Endodermal cell (in vitro differentiated cells): ENCODE data around the gene FBXL4. TPM values are rescaled to one million over a fixed set of nuclear protein-coding genes. Genes with fewer than 3 reads are reported as not detected.
A peak's percentile ranks its signal among the peaks of the same experiment; 100 is the strongest.

Source experiments
- DNase-seq: peaks from one replicate; pipeline ENCODE4 v3.0.0-alpha.2; 2017
- H3K27ac ChIP-seq: 2 replicates; pipeline ENCODE4 v1.5.1; 2013; ENCODE audit warnings: mild to moderate bottlenecking, low read depth, low read length, moderate library complexity
- H3K27me3 ChIP-seq: 2 replicates; pipeline ENCODE4 v1.6.1; 2013; ENCODE audit warnings: mild to moderate bottlenecking, low read length, moderate library complexity; ENCODE audit not compliant: insufficient read depth, control insufficient read depth, poor library complexity, severe bottlenecking
- H3K36me3 ChIP-seq: 2 replicates; pipeline ENCODE4 v1.7.0; 2013; ENCODE audit warnings: mild to moderate bottlenecking, low read length, moderate library complexity; ENCODE audit not compliant: control insufficient read depth, insufficient read depth
- H3K4me1 ChIP-seq: one replicate; pipeline ENCODE4 v1.7.0; 2013; ENCODE audit warnings: low read length; ENCODE audit not compliant: control insufficient read depth, insufficient read depth
- H3K4me3 ChIP-seq: 2 replicates; pipeline ENCODE4 v1.5.1; 2013; ENCODE audit warnings: mild to moderate bottlenecking, low read length, moderate library complexity
- H3K9ac ChIP-seq: 2 replicates; pipeline ENCODE4 v1.6.1; 2013; ENCODE audit warnings: mild to moderate bottlenecking, low read length, moderate library complexity; ENCODE audit not compliant: poor library complexity, severe bottlenecking; ENCODE audit errors: extremely low read depth
- H3K9me3 ChIP-seq: 2 replicates; pipeline ENCODE4 v1.6.1; 2013; ENCODE audit warnings: mild to moderate bottlenecking, low read length, moderate library complexity; ENCODE audit not compliant: control insufficient read depth
- H3K27ac Mint-ChIP-seq: 2 replicates; pipeline ENCODE4 v1.8.0; 2020; ENCODE audit warnings: mixed read lengths
- H3K27me3 Mint-ChIP-seq: 2 replicates; pipeline ENCODE4 v1.8.0; 2021; ENCODE audit warnings: mild to moderate bottlenecking, mixed read lengths; ENCODE audit not compliant: insufficient read depth
- H3K36me3 Mint-ChIP-seq: 2 replicates; pipeline ENCODE4 v1.8.0; 2020; ENCODE audit warnings: low read depth, mixed read lengths
- H3K4me1 Mint-ChIP-seq: 2 replicates; pipeline ENCODE4 v1.8.0; 2020; ENCODE audit warnings: mixed read lengths
- H3K4me3 Mint-ChIP-seq: 2 replicates; pipeline ENCODE4 v1.8.0; 2020; ENCODE audit warnings: mild to moderate bottlenecking, moderate library complexity, mixed read lengths
- H3K9me3 Mint-ChIP-seq: 2 replicates; pipeline ENCODE4 v1.8.0; 2020; ENCODE audit warnings: mild to moderate bottlenecking, mixed read lengths
- WGBS, 2 experiments: methylation state at CpG; one replicate each; pipeline versions ENCODE4 v1.1.5 to v1.1.7; 2013; ENCODE audit warnings: missing lambda C conversion rate in 2 of 2, mixed read lengths in 1 of 2; ENCODE audit not compliant: insufficient coverage in 1 of 2, insufficient read length in 1 of 2; 5-methylcytosine and 5-hydroxymethylcytosine counted together
- total RNA-seq, 2 donors: library from RNA; stranded (reverse); fragmentation: NEBNext Ultra II Directional in 1 of 2; extraction: Animal tissue kit (Norgen Biotek cat#: 25700) in 1 of 2; gene quantifications; 2 replicates in 1 of 2; 3 replicates in 1 of 2; pipeline ENCODE4 v1.2.1, GENCODE V29; 2021
- TF ChIP-seq, protein P1 (sequence below): fragments of 200-600 bp; sonication (generic); conservative IDR thresholded peaks from 2 replicates; pipeline ENCODE4 v1.5.0; 2021; ENCODE audit warnings: antibody characterized with exemption, mild to moderate bottlenecking

FBXL4 gene
- total RNA-seq, 2 donors from 2014 or later = 14.1 to 17.4 TPM

- Histone ChIP-seq H3K4me3 (no peak overlapping the region), H3K9ac (no peak overlapping the region), H3K9me3 (no peaks in the 10 kb centered on the region), H3K27ac (peak overlapping the region; percentile 97), H3K36me3 (no peaks in the 10 kb centered on the region), H3K27me3 (peaks cover 100% of the 10 kb centered on the region), H3K4me1 (peaks cover 6% of the 10 kb centered on the region)
- Mint-ChIP-seq H3K27me3 (peaks cover 100% of the 10 kb centered on the region), H3K27ac (no peak overlapping the region), H3K4me1 (peaks cover 37% of the 10 kb centered on the region), H3K9me3 (no peaks in the 10 kb centered on the region), H3K36me3 (no peaks in the 10 kb centered on the region), H3K4me3 (no peak overlapping the region)
- 3 to 10% methylated on average over 8 to 12 of the region's 12 CpGs for WGBS, 2 experiments
- TF ChIP-seq, protein P1, sequence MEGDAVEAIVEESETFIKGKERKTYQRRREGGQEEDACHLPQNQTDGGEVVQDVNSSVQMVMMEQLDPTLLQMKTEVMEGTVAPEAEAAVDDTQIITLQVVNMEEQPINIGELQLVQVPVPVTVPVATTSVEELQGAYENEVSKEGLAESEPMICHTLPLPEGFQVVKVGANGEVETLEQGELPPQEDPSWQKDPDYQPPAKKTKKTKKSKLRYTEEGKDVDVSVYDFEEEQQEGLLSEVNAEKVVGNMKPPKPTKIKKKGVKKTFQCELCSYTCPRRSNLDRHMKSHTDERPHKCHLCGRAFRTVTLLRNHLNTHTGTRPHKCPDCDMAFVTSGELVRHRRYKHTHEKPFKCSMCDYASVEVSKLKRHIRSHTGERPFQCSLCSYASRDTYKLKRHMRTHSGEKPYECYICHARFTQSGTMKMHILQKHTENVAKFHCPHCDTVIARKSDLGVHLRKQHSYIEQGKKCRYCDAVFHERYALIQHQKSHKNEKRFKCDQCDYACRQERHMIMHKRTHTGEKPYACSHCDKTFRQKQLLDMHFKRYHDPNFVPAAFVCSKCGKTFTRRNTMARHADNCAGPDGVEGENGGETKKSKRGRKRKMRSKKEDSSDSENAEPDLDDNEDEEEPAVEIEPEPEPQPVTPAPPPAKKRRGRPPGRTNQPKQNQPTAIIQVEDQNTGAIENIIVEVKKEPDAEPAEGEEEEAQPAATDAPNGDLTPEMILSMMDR = no peak
- peak; percentile 50 for DNase-seq
These were observed 119.4 kb downstream of the FBXL4 start for GRCh38 chr6:98828211-98828788.

- Mint-ChIP-seq H3K4me3 (no peak overlapping the region), H3K9me3 (no peaks in the 10 kb centered on the region), H3K36me3 (no peaks in the 10 kb centered on the region), H3K4me1 (peaks cover 30% of the 10 kb centered on the region), H3K27ac (no peak overlapping the region), H3K27me3 (peaks cover 100% of the 10 kb centered on the region)
- peak overlapping the region; percentile 97 for H3K27ac ChIP-seq
- H3K27me3 ChIP-seq = peaks cover 99% of the 10 kb centered on the region
- TF ChIP-seq, protein P1 = no peak
- WGBS, 2 experiments = 2% methylated on average over 44 of the region's 44 CpGs; no CpG with 5 or more reads in 1 of the 2 experiments
- DNase-seq = peak; percentile 77
- H3K4me3 ChIP-seq = no peak overlapping the region
- peaks cover 6% of the 10 kb centered on the region for H3K4me1 ChIP-seq
- H3K9me3 ChIP-seq = no peaks in the 10 kb centered on the region
- H3K36me3 ChIP-seq = no peaks in the 10 kb centered on the region
- H3K9ac ChIP-seq = no peak overlapping the region
These were observed 120.2 kb downstream of the FBXL4 start for GRCh38 chr6:98827295-98828159.

- H3K36me3 ChIP-seq = no peaks in the 10 kb centered on the region
- Mint-ChIP-seq H3K4me3 (peak overlapping the region; percentile 55), H3K9me3 (no peaks in the 10 kb centered on the region), H3K36me3 (no peaks in the 10 kb centered on the region), H3K4me1 (peaks cover 23% of the 10 kb centered on the region), H3K27me3 (peaks cover 99% of the 10 kb centered on the region), H3K27ac (no peak overlapping the region)
- peak; percentile 55 for DNase-seq
- H3K9ac ChIP-seq = no peak overlapping the region
- peaks cover 90% of the 10 kb centered on the region for H3K27me3 ChIP-seq
- no peaks in the 10 kb centered on the region for H3K4me1 ChIP-seq
- WGBS, 2 experiments = 2 to 3% methylated on average over 6 to 19 of the region's 19 CpGs
- peak overlapping the region; percentile 93 for H3K27ac ChIP-seq
- H3K4me3 ChIP-seq = peak overlapping the region; percentile 84
- H3K9me3 ChIP-seq = no peaks in the 10 kb centered on the region
- TF ChIP-seq, protein P1 = no peak
These were observed 122.0 kb downstream of the FBXL4 start for GRCh38 chr6:98825600-98826230.
